ENCODE measurements around the gene NUDC. TPM values are rescaled to one million over a fixed set of nuclear protein-coding genes. Genes with fewer than 3 reads are reported as not detected.
"Not testable (repeated sequence)": the region's sequence is repeated elsewhere in the genome, so short reads cannot be mapped to it uniquely, and the experiment has no call there.

NUDC gene
- total RNA-seq = 100 to 1,000 TPM; 103 to 120 TPM
- polyA plus RNA-seq (2013, experiment 1 of 2) = 84.1 TPM
- polyA plus RNA-seq (2013, experiment 2 of 2) = 80.0 TPM
- long read RNA-seq, experiment 1, transcript NUDC-201 (9 exons, 1,800 nt) = major isoform, 22 of 69 reads
- long read RNA-seq, experiment 1, partial matches to known transcripts = 43 of 69 reads
- long read RNA-seq, experiment 1, other reads (novel, unspliced or antisense) = 3 of 69 reads
- long read RNA-seq, experiment 2, transcript NUDC-201 (9 exons, 1,800 nt) = major isoform, 352 of 390 reads
- long read RNA-seq, experiment 2, partial matches to known transcripts = 4 of 390 reads
- long read RNA-seq, experiment 2, other reads (novel, unspliced or antisense) = 33 of 390 reads
- long read RNA-seq, experiment 3, transcript NUDC-201 (9 exons, 1,800 nt) = major isoform, 985 of 1,098 reads
- long read RNA-seq, experiment 3, transcript NUDC-204 (2 exons, 607 nt) = minor isoform, 9 of 1,098 reads
- long read RNA-seq, experiment 3, partial matches to known transcripts = 9 of 1,098 reads
- long read RNA-seq, experiment 3, other reads (novel, unspliced or antisense) = 95 of 1,098 reads
- long read RNA-seq, experiment 4, transcript NUDC-201 (9 exons, 1,800 nt) = major isoform, 1,060 of 1,148 reads
- long read RNA-seq, experiment 4, partial matches to known transcripts = 39 of 1,148 reads
- long read RNA-seq, experiment 4, other reads (novel, unspliced or antisense) = 49 of 1,148 reads

GRCh38 chr1:26921540-26922430 is at the start of gene NUDC:
Gene NUDC (plus strand): TSS chr1:26921743. CDS start chr1:26921849, 106 bp downstream.
- no peaks in the 10 kb centered on the region for H3K27me3 ChIP-seq (ENCODE audit: control insufficient read depth, insufficient read depth, low read length, poor library complexity, severe bottlenecking)
- Mint-ChIP-seq H3K27ac (peak within 1 kb of the TSS; percentile 96), H3K4me3 (peak within 1 kb of the TSS; percentile 86), H3K36me3 (ENCODE audit: low read depth) (peaks cover 31% of the 10 kb centered on the region), H3K9me3 (no peaks in the 10 kb centered on the region), H3K27me3 (ENCODE audit: insufficient read depth) (no peaks in the 10 kb centered on the region), H3K4me1 (peaks cover 16% of the 10 kb centered on the region)
- peak within 1 kb of the TSS; percentile 66 for H3K27ac ChIP-seq (ENCODE audit: low read depth, low read length)
- DNase-seq = peak; percentile 98
- peaks cover 31% of the 10 kb centered on the region for H3K36me3 ChIP-seq (ENCODE audit: control insufficient read depth, insufficient read depth, low read length)
- no peaks in the 10 kb centered on the region for H3K9me3 ChIP-seq (ENCODE audit: control insufficient read depth, low read length)
- TF ChIP-seq CTCF (conservative IDR thresholded peaks at IDR 0.05) = no peak
- 2 to 3% methylated on average over 45 to 83 of the region's 83 CpGs for WGBS, 2 experiments (ENCODE audit: insufficient coverage in 1 of 2, insufficient read length in 1 of 2)
- peak within 1 kb of the TSS; percentile 83 for H3K9ac ChIP-seq (ENCODE audit: extremely low read depth, low read length, poor library complexity, severe bottlenecking)
- H3K4me1 ChIP-seq (ENCODE audit: control insufficient read depth, insufficient read depth, low read length) = peaks cover 8% of the 10 kb centered on the region
- H3K4me3 ChIP-seq (ENCODE audit: low read length) = peak within 1 kb of the TSS; percentile 97

GRCh38 chr1:26873097-26873496 is 48.4 kb upstream of the NUDC start:
- not testable (repeated sequence) for H3K27ac ChIP-seq (ENCODE audit: low read depth, low read length); H3K27ac Mint-ChIP-seq; H3K27me3 ChIP-seq (ENCODE audit: control insufficient read depth, insufficient read depth, low read length, poor library complexity, severe bottlenecking); H3K36me3 Mint-ChIP-seq (ENCODE audit: low read depth); H3K4me3 ChIP-seq (ENCODE audit: low read length); H3K4me1 Mint-ChIP-seq; DNase-seq; H3K4me1 ChIP-seq (ENCODE audit: control insufficient read depth, insufficient read depth, low read length); H3K9ac ChIP-seq (ENCODE audit: extremely low read depth, low read length, poor library complexity, severe bottlenecking); H3K9me3 Mint-ChIP-seq; H3K27me3 Mint-ChIP-seq (ENCODE audit: insufficient read depth); H3K4me3 Mint-ChIP-seq; H3K9me3 ChIP-seq (ENCODE audit: control insufficient read depth, low read length)
- WGBS, 2 experiments (ENCODE audit: insufficient coverage in 1 of 2, insufficient read length in 1 of 2) = 94% methylated on average over 2 of the region's 2 CpGs; no CpG with 5 or more reads in 1 of the 2 experiments
- H3K36me3 ChIP-seq (ENCODE audit: control insufficient read depth, insufficient read depth, low read length) = peaks cover 14% of the 10 kb centered on the region

GRCh38 chr1:26874896-26875295 is 46.6 kb upstream of the NUDC start:
- Mint-ChIP-seq H3K27ac (peak overlapping the region; percentile 20), H3K4me3 (no peak overlapping the region), H3K4me1 (peaks cover 1% of the 10 kb centered on the region), H3K36me3 (ENCODE audit: low read depth) (peaks cover 13% of the 10 kb centered on the region), H3K27me3 (ENCODE audit: insufficient read depth) (no peaks in the 10 kb centered on the region), H3K9me3 (no peaks in the 10 kb centered on the region)
- TF ChIP-seq CTCF (conservative IDR thresholded peaks at IDR 0.05) = no peak
- DNase-seq = no peak
- peaks cover 22% of the 10 kb centered on the region for H3K36me3 ChIP-seq (ENCODE audit: control insufficient read depth, insufficient read depth, low read length)
- no peak overlapping the region for H3K9ac ChIP-seq (ENCODE audit: extremely low read depth, low read length, poor library complexity, severe bottlenecking)
- H3K4me1 ChIP-seq (ENCODE audit: control insufficient read depth, insufficient read depth, low read length) = no peaks in the 10 kb centered on the region
- no peaks in the 10 kb centered on the region for H3K9me3 ChIP-seq (ENCODE audit: control insufficient read depth, low read length)
- no peak overlapping the region for H3K4me3 ChIP-seq (ENCODE audit: low read length)
- H3K27me3 ChIP-seq (ENCODE audit: control insufficient read depth, insufficient read depth, low read length, poor library complexity, severe bottlenecking) = no peaks in the 10 kb centered on the region
- no peak overlapping the region for H3K27ac ChIP-seq (ENCODE audit: low read depth, low read length)
- WGBS, 2 experiments (ENCODE audit: insufficient coverage in 1 of 2, insufficient read length in 1 of 2) = 70% methylated on average over 4 of the region's 4 CpGs

Data from endodermal cell (in vitro differentiated cells).